Common myeloid progenitor, CD34-positive (primary cell): ENCODE measurements around the gene FBXL16.

ENCODE experiments used
- CTCF ChIA-PET: fragments of 350-600 bp; sonication (Branson Sonifier 250); formaldehyde crosslinking; loops from one replicate; lab custom pipeline; 2021; ENCODE audit warnings: antibody characterized with exemption; lab: Charles Lee
- POLR2A ChIA-PET: fragments of 350-600 bp; sonication (Branson Sonifier 250); formaldehyde crosslinking; loops from one replicate; lab custom pipeline; 2021; ENCODE audit warnings: antibody characterized with exemption; lab: Charles Lee
- DNase-seq, 3 donors: peaks; one replicate each; pipeline versions ENCODE4 v3.0.0 to v3.0.0-alpha.2; 2013
- H3K27ac ChIP-seq, 2 experiments: 1 replicate in 1 of 2; 2 replicates in 1 of 2; pipeline ENCODE4 v1.7.0; 2013; ENCODE audit warnings: inconsistent platforms in 2 of 2, low read length in 2 of 2, mild to moderate bottlenecking in 2 of 2, low read depth in 1 of 2, moderate library complexity in 1 of 2; ENCODE audit not compliant: severe bottlenecking in 2 of 2, insufficient read depth in 1 of 2, poor library complexity in 1 of 2
- H3K27me3 ChIP-seq, 5 experiments: replicated peaks in 2 of 5; 1 replicate in 3 of 5; 2 replicates in 2 of 5; pipeline versions ENCODE4 v1.6.1 to v1.7.0; 2013; ENCODE audit warnings: low read length in 4 of 5, mild to moderate bottlenecking in 2 of 5, moderate library complexity in 2 of 5, inconsistent platforms in 1 of 5; ENCODE audit not compliant: insufficient read depth in 5 of 5, control insufficient read depth in 4 of 5
- H3K36me3 ChIP-seq, 4 experiments: 1 replicate in 2 of 4; 2 replicates in 2 of 4; pipeline versions ENCODE4 v1.6.1 to v1.7.0; 2013; ENCODE audit warnings: low read length in 3 of 4, control low read depth in 1 of 4, mild to moderate bottlenecking in 1 of 4; ENCODE audit not compliant: control insufficient read depth in 4 of 4, insufficient read depth in 4 of 4
- H3K4me1 ChIP-seq, 4 experiments: 1 replicate in 3 of 4; 2 replicates in 1 of 4; pipeline versions ENCODE4 v1.6.1 to v1.7.1; 2013; ENCODE audit warnings: low read length in 3 of 4, mild to moderate bottlenecking in 3 of 4, control low read depth in 1 of 4, inconsistent platforms in 1 of 4, moderate library complexity in 1 of 4; ENCODE audit not compliant: control insufficient read depth in 4 of 4, insufficient read depth in 4 of 4; ENCODE audit errors: control extremely low read depth in 1 of 4
- H3K4me3 ChIP-seq, 7 experiments: 1 replicate in 4 of 7; 2 replicates in 3 of 7; pipeline versions ENCODE4 v1.5.1 to v1.7.0; 2013; ENCODE audit warnings: mild to moderate bottlenecking in 7 of 7, low read length in 6 of 7, moderate library complexity in 6 of 7, inconsistent platforms in 2 of 7, low read depth in 2 of 7, control low read depth in 1 of 7; ENCODE audit not compliant: insufficient read depth in 4 of 7, control insufficient read depth in 1 of 7; ENCODE audit errors: extremely low read depth in 1 of 7
- H3K9me3 ChIP-seq, 5 experiments: 1 replicate in 4 of 5; 2 replicates in 1 of 5; pipeline versions ENCODE4 v1.6.1 to v1.7.1; 2013; ENCODE audit warnings: low read length in 4 of 5, mild to moderate bottlenecking in 2 of 5, inconsistent platforms in 1 of 5, low read depth in 1 of 5, moderate library complexity in 1 of 5; ENCODE audit not compliant: control insufficient read depth in 4 of 5, insufficient read depth in 2 of 5; ENCODE audit errors: control extremely low read depth in 1 of 5
- WGBS: methylation state at CpG from one replicate; pipeline ENCODE4 v1.1.5; 2013; ENCODE audit not compliant: insufficient coverage; 5-methylcytosine and 5-hydroxymethylcytosine counted together

FBXL16 gene

DNA sequence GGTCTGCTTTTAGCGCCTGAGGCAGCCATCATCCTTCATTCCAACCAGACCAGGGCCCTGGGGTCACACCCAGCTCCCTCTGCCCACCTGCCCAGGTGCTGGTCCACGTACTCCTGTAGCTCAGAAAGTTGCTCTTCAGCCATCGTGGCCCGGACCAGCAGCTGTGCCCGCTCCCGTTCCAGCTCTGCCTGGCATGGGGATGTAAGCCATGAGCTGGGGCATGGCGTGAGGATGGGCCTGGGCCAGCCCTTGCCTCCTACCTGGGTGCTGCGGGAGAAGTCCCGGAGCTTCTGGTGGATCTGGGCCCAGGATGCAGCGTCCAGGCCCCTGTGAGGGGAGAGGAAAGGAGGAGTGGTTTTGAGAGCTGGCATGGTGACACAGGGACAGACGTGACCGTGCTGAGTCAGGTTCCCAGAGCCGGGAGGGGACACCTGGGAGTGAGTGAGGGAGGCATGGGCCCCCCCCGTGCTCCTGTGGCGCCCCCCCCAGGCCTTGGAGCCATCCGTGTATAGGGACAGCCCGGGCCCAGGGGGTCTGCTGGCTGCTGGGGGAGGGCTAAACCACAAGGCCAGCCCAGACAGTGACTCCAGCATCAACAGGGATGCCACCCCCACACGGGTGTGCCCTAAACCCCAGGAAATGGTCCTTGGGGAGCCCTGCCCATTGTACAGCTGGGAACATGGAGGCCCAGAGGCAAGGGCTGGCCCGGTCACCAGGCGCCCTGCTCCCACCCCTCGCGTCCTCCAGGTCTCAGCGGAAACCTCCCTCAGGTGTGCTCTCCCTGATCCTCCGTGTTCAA is 17.4 kb upstream of the FBXL16 start:
- CTCF ChIA-PET, result interaction anchor here (1.0 to 4.3 kb wide), 4 partner anchors 12 to 63 kb away, joined by 3 to 23 read pairs (median 3); partner anchors contain the start of gene CIAO3
- H3K4me1 ChIP-seq, result peaks cover 0 to 50% (median 43%) of the 10 kb centered on the region in 4 experiments
- no peak for DNase-seq
- no peak overlapping the region for H3K27ac ChIP-seq
- POLR2A ChIA-PET, result no interaction called here
- H3K27me3 ChIP-seq, result peaks cover 0 to 10% (median 0%) of the 10 kb centered on the region in 5 experiments
- H3K36me3 ChIP-seq, result peaks cover 0 to 6% (median 0%) of the 10 kb centered on the region in 4 experiments
- H3K4me3 ChIP-seq, result no peak overlapping the region
- 91% methylated on average over 22 of the region's 24 CpGs for WGBS
- H3K9me3 ChIP-seq, result no peaks in the 10 kb centered on the region

DNA sequence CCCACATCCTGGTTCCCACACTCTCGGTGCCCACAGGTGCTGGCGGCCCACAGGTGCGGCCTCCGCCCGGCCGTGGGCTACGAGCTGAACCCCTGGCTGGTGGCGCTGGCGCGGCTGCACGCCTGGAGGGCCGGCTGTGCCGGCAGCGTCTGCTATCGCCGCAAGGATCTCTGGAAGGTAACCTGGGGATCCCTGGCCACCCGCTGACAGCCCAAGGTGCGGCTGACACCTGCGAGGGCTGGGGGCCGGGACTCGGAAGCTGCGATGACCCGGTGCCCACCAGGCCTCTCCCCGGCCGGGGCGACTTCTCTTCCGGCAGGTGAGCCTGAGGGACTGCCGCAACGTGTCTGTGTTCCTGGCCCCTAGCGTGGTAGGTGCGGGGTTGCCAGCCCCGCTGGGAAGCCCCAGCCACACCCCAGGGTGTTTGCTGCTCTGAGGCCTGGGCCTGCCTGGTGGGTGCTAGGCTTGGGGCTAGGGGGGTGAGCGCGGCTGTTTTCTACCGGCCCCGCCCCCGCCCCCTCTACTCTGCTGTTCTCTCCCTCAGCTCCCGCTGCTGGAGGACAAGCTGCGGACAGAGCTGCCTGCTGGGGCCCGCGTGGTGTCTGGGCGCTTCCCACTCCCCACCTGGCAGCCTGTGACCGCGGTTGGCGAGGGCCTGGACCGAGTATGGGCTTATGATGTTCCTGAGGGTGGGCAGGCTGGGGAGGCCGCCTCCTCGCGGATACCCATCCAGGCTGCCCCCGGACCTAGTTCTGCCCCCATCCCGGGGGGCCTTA is 16.4 kb upstream of the FBXL16 start:
- Histone ChIP-seq H3K27me3 (peaks cover 0 to 17% (median 0%) of the 10 kb centered on the region in 5 experiments), H3K9me3 (no peaks in the 10 kb centered on the region), H3K4me3 (peak overlapping the region in 5 of 7 experiments; percentile 32 to 83 (median 82)), H3K4me1 (peaks cover 0 to 45% (median 35%) of the 10 kb centered on the region in 4 experiments), H3K36me3 (peaks cover 0 to 6% (median 0%) of the 10 kb centered on the region in 4 experiments), H3K27ac (no peak overlapping the region)
- CTCF ChIA-PET, result interaction anchor here (1.0 to 4.3 kb wide), 7 partner anchors 8 to 64 kb away, joined by 3 to 23 read pairs (median 3); partner anchors contain the start of gene CIAO3
- POLR2A ChIA-PET, result interaction anchor here (0.6 kb wide), 1 partner anchor 67 kb away, joined by 6 read pairs; the partner anchor contains the start of gene CHTF18
- 88% methylated on average over 38 of the region's 51 CpGs for WGBS
- DNase-seq, result peak in 1 of 3 donors; percentile 49

- H3K9me3 ChIP-seq, result no peaks in the 10 kb centered on the region
- peaks cover 0 to 6% (median 0%) of the 10 kb centered on the region in 4 experiments for H3K36me3 ChIP-seq
- peak within 1 kb of the TSS in 1 of 2 experiments; percentile 49 for H3K27ac ChIP-seq
- peak within 1 kb of the TSS; percentile 52 to 83 (median 76) for H3K4me3 ChIP-seq
- peaks cover 0 to 20% (median 6%) of the 10 kb centered on the region in 5 experiments for H3K27me3 ChIP-seq
- ChIA-PET POLR2A (no interaction called here), CTCF (interaction anchor here (0.7 to 4.3 kb wide), 8 partner anchors 9 to 67 kb away, joined by 3 to 23 read pairs (median 4); partner anchors contain the start of genes CHTF18, CIAO3 and RPUSD1)
- DNase-seq, result peak; percentile 80 to 92 (median 90)
- whole genome bisulfite sequencing, result 15% methylated on average over 96 of the region's 106 CpGs
- peaks cover 0 to 45% (median 31%) of the 10 kb centered on the region in 4 experiments for H3K4me1 ChIP-seq
Observed at GRCh38 chr16:720990-721764, 15.6 kb upstream of the FBXL16 start, which contains the start of gene ANTKMT. ANTKMT (plus strand) TSS chr16:721146; CDS start chr16:721275, 129 bp downstream.

DNA sequence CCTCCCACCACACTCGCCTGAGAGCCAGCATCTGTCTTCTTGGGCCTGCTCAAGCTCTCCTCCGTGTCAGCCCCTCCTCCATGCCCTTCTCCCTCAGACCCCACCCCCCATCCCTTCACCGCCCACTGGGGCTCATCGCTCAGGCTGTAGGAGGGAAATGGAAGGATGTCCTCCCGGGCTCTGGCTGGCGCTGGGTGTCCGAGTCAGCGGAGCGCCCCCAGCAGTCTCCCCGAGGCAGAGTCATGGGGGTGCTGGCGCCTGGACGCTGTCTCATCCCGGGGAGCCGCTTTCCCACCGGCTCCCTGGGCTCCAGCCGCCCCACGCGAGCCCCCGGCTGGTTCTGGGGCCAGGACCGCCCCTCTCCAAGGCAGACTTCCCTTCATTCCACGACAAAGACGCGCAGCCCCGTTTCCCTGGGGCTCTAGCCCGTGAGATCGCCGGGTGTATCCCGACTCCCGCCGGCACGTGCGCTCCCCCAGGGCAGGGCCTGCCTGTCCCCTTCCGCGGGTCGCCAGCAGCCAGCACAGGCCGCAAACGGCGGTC is 14.9 kb upstream of the FBXL16 start:
- peak overlapping the region; percentile 52 to 83 (median 76) for H3K4me3 ChIP-seq
- peak in 2 of 3 donors; percentile 68 to 69 for DNase-seq
- CTCF ChIA-PET, result interaction anchor here (0.9 to 4.3 kb wide), 8 partner anchors 9 to 68 kb away, joined by 3 to 23 read pairs (median 4); partner anchors contain the start of genes CHTF18 and RPUSD1
- H3K27ac ChIP-seq, result peak overlapping the region in 1 of 2 experiments; percentile 49
- H3K36me3 ChIP-seq, result peaks cover 0 to 6% (median 0%) of the 10 kb centered on the region in 4 experiments
- POLR2A ChIA-PET, result no interaction called here
- under 1% methylated on average over 36 of the region's 38 CpGs for WGBS
- peaks cover 0 to 22% (median 6%) of the 10 kb centered on the region in 5 experiments for H3K27me3 ChIP-seq
- peaks cover 0 to 51% (median 37%) of the 10 kb centered on the region in 4 experiments for H3K4me1 ChIP-seq
- H3K9me3 ChIP-seq, result no peaks in the 10 kb centered on the region

GRCh38 chr16:719815-720446 is 14.3 kb upstream of the FBXL16 start:
- Histone ChIP-seq H3K4me3 (peak overlapping the region; percentile 52 to 83 (median 76)), H3K4me1 (peaks cover 0 to 55% (median 41%) of the 10 kb centered on the region in 4 experiments), H3K27ac (peak overlapping the region in 1 of 2 experiments; percentile 49), H3K9me3 (no peaks in the 10 kb centered on the region), H3K27me3 (peaks cover 0 to 26% (median 6%) of the 10 kb centered on the region in 5 experiments), H3K36me3 (peaks cover 0 to 6% (median 0%) of the 10 kb centered on the region in 4 experiments)
- CTCF ChIA-PET, result interaction anchor here (0.9 to 4.3 kb wide), 10 partner anchors 9 to 68 kb away, joined by 3 to 23 read pairs (median 4); partner anchors contain the start of genes CHTF18 and RPUSD1
- peak in 1 of 3 donors; percentile 41 for DNase-seq
- 17% methylated on average over 12 of the region's 16 CpGs for WGBS
- POLR2A ChIA-PET, result interaction anchor here (0.6 kb wide), 1 partner anchor 322 kb away, joined by 5 read pairs; no protein-coding TSS in a partner anchor
